HG03108 (cell line): ENCODE measurements around the gene PYDC1.
"Not testable (repeated sequence)": the region's sequence is repeated elsewhere in the genome, so short reads cannot be mapped to it uniquely, and the experiment has no call there.

Experiments
- ATAC-seq: cut with Tn5 transposase; IDR thresholded peaks from one replicate; pipeline ENCODE4 v1.9.1; 2021; ENCODE audit warnings: moderate library complexity; ENCODE audit not compliant: unreplicated experiment

PYDC1 gene

GRCh38 chr16:31223044-31223443, 6.1 kb upstream of the PYDC1 start:
- no peak for ATAC-seq

GRCh38 chr16:31221357-31222160, 4.6 kb upstream of the PYDC1 start:
- no peak for ATAC-seq

- ATAC-seq: no peak
Observed at GRCh38 chr16:31219154-31219741, 2.3 kb upstream of the PYDC1 start.

- ATAC-seq: no peak
Observed at GRCh38 chr16:31217136-31217530, 198 bp upstream of the PYDC1 start.

GRCh38 chr16:31215287-31216162, 1.4 kb downstream of the PYDC1 start:
- no peak for ATAC-seq

GRCh38 chr16:31214708-31215286, 2.1 kb downstream of the PYDC1 start:
- no peak for ATAC-seq

GRCh38 chr16:31213877-31214707, 2.8 kb downstream of the PYDC1 start, which contains the start of gene TRIM72:
TRIM72 (plus strand) TSS chr16:31214119; CDS start chr16:31214739, 620 bp downstream.
- ATAC-seq: no peak

GRCh38 chr16:31213342-31213741, 3.6 kb downstream of the PYDC1 start:
- ATAC-seq: no peak

- ATAC-seq: no peak
Observed at GRCh38 chr16:31206776-31207175, 10.2 kb downstream of the PYDC1 start.

GRCh38 chr16:31204871-31205666, 11.9 kb downstream of the PYDC1 start:
- no peak for ATAC-seq

- ATAC-seq: peak; percentile 27
Observed at GRCh38 chr16:31202414-31203375, 14.2 kb downstream of the PYDC1 start, which contains the start of gene PYCARD. PYCARD (minus strand) TSS chr16:31202760; CDS start chr16:31202690, 70 bp downstream.

GRCh38 chr16:31201582-31202413, 15.1 kb downstream of the PYDC1 start:
- ATAC-seq: peak; percentile 42

- no peak for ATAC-seq
Observed at GRCh38 chr16:31200821-31201568, 15.9 kb downstream of the PYDC1 start.

- ATAC-seq: not testable (repeated sequence)
Observed at GRCh38 chr16:31200111-31200510, 16.8 kb downstream of the PYDC1 start.

GRCh38 chr16:31199430-31200041, 17.4 kb downstream of the PYDC1 start:
- no peak for ATAC-seq

- no peak for ATAC-seq
Observed at GRCh38 chr16:31198207-31198882, 18.6 kb downstream of the PYDC1 start.
